Brain microvascular endothelial cell (primary cell): Measurements from ENCODE around the gene MPPE1.

Source experiments
- DNase-seq: peaks from one replicate; pipeline ENCODE4 v3.0.0-alpha.2; 2020
- H3K27ac ChIP-seq: fragments of 250-450 bp; sonication (Bioruptor Pico); 2 replicates; pipeline ENCODE4 v1.5.1; 2020; ENCODE audit warnings: mild to moderate bottlenecking, moderate library complexity
- H3K27me3 ChIP-seq: fragments of 250-450 bp; sonication (Bioruptor Pico); replicated peaks from 2 replicates; pipeline ENCODE4 v1.5.1; 2020; ENCODE audit warnings: mild to moderate bottlenecking
- H3K36me3 ChIP-seq: fragments of 250-450 bp; sonication (Bioruptor Pico); replicated peaks from 2 replicates; pipeline ENCODE4 v1.5.1; 2020; ENCODE audit warnings: mild to moderate bottlenecking
- H3K4me3 ChIP-seq: 2 replicates; pipeline ENCODE4 v1.5.1; 2011; ENCODE audit warnings: low read depth, mild to moderate bottlenecking, control low read depth, low read length, moderate library complexity
- in situ Hi-C: cut with HindIII; loops from 2 replicates; pipeline ENCODE4 v1.10.0; 2017; ENCODE audit warnings: low sequenced_read_pairs, low pct_ligation_motif_present
- TF ChIP-seq, protein P1 (sequence below): IDR thresholded peaks from 2 replicates; pipeline ENCODE4 v1.5.1; 2011; ENCODE audit warnings: low read depth, mild to moderate bottlenecking, moderate library complexity, low read length, control low read depth, inconsistent platforms; ENCODE audit errors: missing control alignments

Gene MPPE1

DNA sequence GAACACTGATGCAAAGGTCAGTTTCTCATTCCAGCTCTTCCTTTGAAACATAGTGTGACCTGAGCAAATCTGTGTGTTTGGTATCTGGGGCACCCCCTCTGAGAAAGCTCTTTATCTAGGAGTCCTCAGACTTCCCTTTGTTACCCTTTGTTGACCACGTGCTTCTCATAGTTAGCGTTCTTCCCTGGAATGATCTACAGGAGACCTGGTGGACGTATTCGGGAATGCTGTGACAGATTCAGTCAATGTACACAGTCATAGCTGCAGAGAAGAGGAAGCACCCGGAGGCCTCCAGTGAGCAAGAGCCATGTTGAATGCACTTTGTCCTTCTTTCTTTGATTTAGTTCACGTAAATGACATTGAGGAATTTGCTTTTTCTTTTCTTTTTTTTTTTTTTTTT is 67.6 kb downstream of the MPPE1 start:
- TF ChIP-seq, protein P1, sequence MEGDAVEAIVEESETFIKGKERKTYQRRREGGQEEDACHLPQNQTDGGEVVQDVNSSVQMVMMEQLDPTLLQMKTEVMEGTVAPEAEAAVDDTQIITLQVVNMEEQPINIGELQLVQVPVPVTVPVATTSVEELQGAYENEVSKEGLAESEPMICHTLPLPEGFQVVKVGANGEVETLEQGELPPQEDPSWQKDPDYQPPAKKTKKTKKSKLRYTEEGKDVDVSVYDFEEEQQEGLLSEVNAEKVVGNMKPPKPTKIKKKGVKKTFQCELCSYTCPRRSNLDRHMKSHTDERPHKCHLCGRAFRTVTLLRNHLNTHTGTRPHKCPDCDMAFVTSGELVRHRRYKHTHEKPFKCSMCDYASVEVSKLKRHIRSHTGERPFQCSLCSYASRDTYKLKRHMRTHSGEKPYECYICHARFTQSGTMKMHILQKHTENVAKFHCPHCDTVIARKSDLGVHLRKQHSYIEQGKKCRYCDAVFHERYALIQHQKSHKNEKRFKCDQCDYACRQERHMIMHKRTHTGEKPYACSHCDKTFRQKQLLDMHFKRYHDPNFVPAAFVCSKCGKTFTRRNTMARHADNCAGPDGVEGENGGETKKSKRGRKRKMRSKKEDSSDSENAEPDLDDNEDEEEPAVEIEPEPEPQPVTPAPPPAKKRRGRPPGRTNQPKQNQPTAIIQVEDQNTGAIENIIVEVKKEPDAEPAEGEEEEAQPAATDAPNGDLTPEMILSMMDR: peak; percentile 14
- in situ Hi-C loops: no loop called here
- Histone ChIP-seq H3K27ac (no peak overlapping the region), H3K36me3 (no peaks in the 10 kb centered on the region), H3K4me3 (no peak overlapping the region), H3K27me3 (no peaks in the 10 kb centered on the region)
- no peak for DNase-seq

DNA sequence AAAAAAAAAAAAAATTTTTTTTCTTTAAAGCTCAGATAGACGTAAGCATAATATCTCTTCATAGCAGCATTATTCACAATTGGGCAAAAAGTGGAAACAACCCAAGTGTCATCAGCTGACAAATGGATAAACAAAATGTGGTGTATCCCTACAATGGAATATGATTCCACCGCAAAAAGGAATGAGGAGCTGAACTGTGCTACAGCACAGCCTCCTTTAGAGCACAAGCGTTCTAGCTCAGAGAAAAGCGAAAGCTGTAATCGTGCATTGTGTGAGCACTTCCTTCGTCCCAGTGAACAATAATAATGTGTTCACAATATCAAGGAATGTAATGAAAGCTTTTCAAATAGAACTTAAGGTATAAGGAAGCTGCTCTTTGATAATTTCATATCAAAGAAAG is 68.6 kb downstream of the MPPE1 start:
- Histone ChIP-seq H3K27ac (no peak overlapping the region), H3K27me3 (no peaks in the 10 kb centered on the region), H3K4me3 (no peak overlapping the region), H3K36me3 (no peaks in the 10 kb centered on the region)
- in situ Hi-C loops: no loop called here
- TF ChIP-seq, protein P1: no peak
- no peak for DNase-seq

DNA sequence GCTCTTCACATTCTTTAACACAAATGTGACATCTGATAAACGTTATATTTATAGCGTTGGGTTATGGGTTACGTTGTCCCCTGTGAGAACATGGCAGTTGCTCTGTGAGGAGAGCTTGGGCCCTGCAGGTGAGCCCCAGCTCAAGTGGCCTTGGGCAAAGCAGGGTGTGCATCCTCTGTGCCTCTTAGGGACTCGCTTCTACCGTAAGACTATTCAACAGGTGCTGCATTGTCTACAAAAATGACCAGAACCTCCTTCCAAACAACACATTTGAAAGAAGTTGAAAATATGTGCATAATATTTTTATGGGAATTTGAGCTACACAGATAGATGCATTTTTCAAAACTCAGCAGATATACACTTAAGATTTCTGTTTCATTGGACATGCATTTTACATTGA is 73.3 kb downstream of the MPPE1 start:
- in situ Hi-C loops: no loop called here

More for the DNA sequence above, 73.3 kb downstream of the MPPE1 start:
- no peak for DNase-seq
- Histone ChIP-seq H3K27me3 (no peaks in the 10 kb centered on the region), H3K4me3 (no peak overlapping the region), H3K27ac (no peak overlapping the region), H3K36me3 (no peaks in the 10 kb centered on the region)
- TF ChIP-seq, protein P1: no peak
